Left cardiac atrium (tissue), 4 donors: Measurements from ENCODE around the gene ACLY. TPM values are rescaled to one million over a fixed set of nuclear protein-coding genes. Genes with fewer than 3 reads are reported as not detected.

Experiments
- ATAC-seq, 2 donors: fragments of 200-7000 bp; cut with Tn5 transposase; one replicate each; pipeline ENCODE4 v1.9.1; 2020; ENCODE audit warnings: mild to moderate bottlenecking in 2 of 2, moderate library complexity in 2 of 2
- DNase-seq: peaks from one replicate; pipeline ENCODE4 v3.0.0-alpha.2; 2020
- intact Hi-C, 2 donors: fragments of 100-400 bp; cut with DNase I; formaldehyde crosslinking; loops; one replicate each; pipeline versions ENCODE4 v1.14.1 to v1.15.1; 2022 to 2023
- total RNA-seq, 2 donors: library from RNA; stranded (reverse); fragmentation: NEBNext Ultra II Directional; extraction: Animal tissue kit (Norgen Biotek cat#: 25700); gene quantifications; one replicate each; pipeline ENCODE4 v1.2.1, GENCODE V29; 2021
- donor health status: DM: no; HTN: yes; CAD: no.
- donor health status: DM: no; HTN: yes; CAD: no; lungs with severe emphysema.
- donor health status: DM: yes; HTN: yes; CAD: no.
- donor health status: Dilated cardiomyopathy.

The ACLY gene
- total RNA-seq, 2 donors from 2014 or later, result 58.7 to 72.2 TPM

DNA sequence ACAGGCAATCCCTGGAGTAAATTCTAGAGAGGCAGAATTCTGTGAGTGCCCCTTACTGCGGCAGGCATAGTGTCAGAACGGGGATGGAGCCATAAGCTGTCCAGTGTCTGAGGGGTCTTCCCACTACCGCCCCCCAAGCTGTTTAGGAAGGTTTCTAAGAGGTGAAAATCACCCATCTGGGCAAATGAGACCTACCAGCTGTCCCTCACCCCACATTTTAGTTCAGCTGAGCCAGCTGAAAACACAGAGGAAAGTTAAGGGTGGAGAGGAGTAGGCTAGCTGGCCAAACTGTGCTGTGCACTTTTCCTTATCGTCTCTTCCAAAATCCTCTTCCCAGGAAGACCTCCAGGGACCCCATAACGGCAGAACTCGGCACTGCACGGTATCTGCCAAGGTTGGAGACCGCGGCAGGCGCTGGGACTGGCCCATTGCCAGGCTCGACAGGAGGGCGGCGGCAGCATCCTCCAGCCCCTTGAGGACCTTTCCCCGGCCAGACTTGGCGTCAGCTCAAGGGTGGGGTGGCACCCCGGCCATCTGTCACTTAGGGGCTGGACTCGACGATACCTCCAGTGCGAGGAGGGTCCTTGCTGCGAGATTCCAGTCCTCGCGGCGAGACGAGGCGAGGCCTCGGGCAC, 955 bp downstream of the ACLY start:
- ATAC-seq (peak; percentile 16 to 32), DNase-seq (peak; percentile 78)
- intact Hi-C loops, result no loop called here

- ATAC-seq (no peak), DNase-seq (no peak)
- intact Hi-C loops, result no loop called here
These were observed 1.6 kb downstream of the ACLY start for GRCh38 chr17:41917192-41917591.

- ATAC-seq (no peak), DNase-seq (no peak)
- intact Hi-C loops, result no loop called here
These were observed 3.2 kb downstream of the ACLY start for GRCh38 chr17:41915566-41915965.

DNA sequence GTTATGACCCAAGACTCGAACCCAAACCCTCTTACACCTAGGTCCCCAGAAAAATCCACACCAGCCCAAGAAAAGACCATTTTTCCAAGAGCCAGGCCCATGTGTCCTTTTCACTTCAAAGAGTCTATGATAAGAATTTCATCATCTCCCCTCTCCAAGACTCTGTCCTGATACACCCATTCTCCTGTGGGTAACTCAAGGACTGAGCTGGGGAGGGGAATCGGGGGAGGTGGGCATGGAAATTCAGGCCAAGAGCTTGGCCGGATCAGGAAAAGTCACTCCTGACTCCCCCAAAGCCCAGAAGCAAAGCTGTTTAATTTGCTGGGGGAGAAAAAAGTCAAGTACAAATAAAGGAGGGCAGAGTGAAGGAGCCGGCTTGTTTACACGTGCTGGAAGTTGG, 3.7 kb downstream of the ACLY start:
- no peak for ATAC-seq
- no peak for DNase-seq
- intact Hi-C loops, result no loop called here

GRCh38 chr17:41914358-41914766, 4.4 kb downstream of the ACLY start:
- DNase-seq (no peak), ATAC-seq (no peak)
- intact Hi-C loops, result no loop called here

DNA sequence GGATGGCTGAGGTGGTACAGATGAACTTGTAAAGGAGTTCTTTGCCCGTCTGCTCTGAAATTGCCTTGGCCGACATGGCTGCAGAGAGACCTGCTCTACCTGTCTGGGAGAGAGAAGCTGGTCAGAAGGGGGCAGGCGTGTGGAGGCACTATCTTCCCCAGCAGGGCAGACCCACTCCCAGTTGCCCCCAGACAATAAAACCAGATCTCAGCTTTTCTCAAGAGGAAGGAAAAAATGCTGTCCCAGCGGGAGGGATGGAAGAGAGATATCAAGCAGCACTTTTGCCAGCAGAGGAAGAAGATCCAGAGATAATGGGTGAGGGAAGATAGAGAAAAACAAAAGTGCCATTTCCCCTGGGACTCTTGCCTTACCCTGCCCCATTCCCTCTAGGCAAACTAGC, 5.0 kb downstream of the ACLY start:
- no peak for ATAC-seq
- intact Hi-C loops, result no loop called here
- no peak for DNase-seq

- DNase-seq, result no peak
- intact Hi-C loops, result no loop called here
- ATAC-seq, result no peak
These were observed 5.8 kb downstream of the ACLY start for GRCh38 chr17:41912925-41913324.

GRCh38 chr17:41910701-41911391, 7.9 kb downstream of the ACLY start:
- no peak for DNase-seq
- ATAC-seq, result no peak
- intact Hi-C loops, result no loop called here

GRCh38 chr17:41909088-41909487, 9.7 kb downstream of the ACLY start:
- intact Hi-C loops, result no loop called here
- no peak for DNase-seq
- no peak for ATAC-seq

- DNase-seq, result no peak
- intact Hi-C loops, result no loop called here
- no peak for ATAC-seq
These were observed 10.9 kb downstream of the ACLY start for GRCh38 chr17:41907633-41908539.

DNA sequence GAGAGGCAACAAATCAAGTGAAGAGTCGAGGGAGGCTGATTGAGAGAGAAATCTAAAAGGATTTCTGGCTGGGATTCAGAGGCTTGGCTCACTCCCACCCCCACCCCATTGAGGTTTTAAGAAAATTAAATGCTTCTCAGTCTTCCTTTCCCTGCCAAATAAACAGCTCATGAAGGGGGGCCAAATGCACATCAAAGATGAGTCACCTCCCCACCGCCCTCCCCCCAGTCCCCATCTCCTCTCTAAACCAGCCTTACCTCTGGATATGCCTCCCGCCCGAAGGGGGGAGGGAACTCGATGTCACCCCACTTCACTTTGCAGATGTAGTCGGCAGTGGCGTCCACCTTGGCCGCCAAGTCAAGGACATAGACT, 11.6 kb downstream of the ACLY start:
- ATAC-seq, result no peak
- intact Hi-C loops, result no loop called here

GRCh38 chr17:41906465-41907184, 12.1 kb downstream of the ACLY start:
- DNase-seq (no peak), ATAC-seq (peak; percentile 13 to 25)
- intact Hi-C loops, result no loop called here

More for the DNA sequence above, 11.6 kb downstream of the ACLY start:
- no peak for DNase-seq

GRCh38 chr17:41905172-41905571, 13.6 kb downstream of the ACLY start:
- intact Hi-C loops, result no loop called here
- ATAC-seq (no peak), DNase-seq (no peak)

GRCh38 chr17:41904242-41904841, 14.4 kb downstream of the ACLY start:
- intact Hi-C loops, result no loop called here
- no peak for DNase-seq
- ATAC-seq, result no peak

- DNase-seq (no peak), ATAC-seq (no peak)
- intact Hi-C loops, result no loop called here
These were observed 17.1 kb downstream of the ACLY start for GRCh38 chr17:41901646-41902045.

- intact Hi-C loops, result no loop called here
- DNase-seq (no peak), ATAC-seq (no peak)
These were observed 22.0 kb downstream of the ACLY start for GRCh38 chr17:41896726-41897125.

- ATAC-seq (peak; percentile 40 to 75), DNase-seq (peak; percentile 45)
- intact Hi-C loops, result no loop called here
These were observed 23.1 kb downstream of the ACLY start for GRCh38 chr17:41895617-41896016.

- DNase-seq (no peak), ATAC-seq (peak; percentile 38 to 48)
- intact Hi-C loops, result no loop called here
These were observed 23.9 kb downstream of the ACLY start for GRCh38 chr17:41894791-41895331.

DNA sequence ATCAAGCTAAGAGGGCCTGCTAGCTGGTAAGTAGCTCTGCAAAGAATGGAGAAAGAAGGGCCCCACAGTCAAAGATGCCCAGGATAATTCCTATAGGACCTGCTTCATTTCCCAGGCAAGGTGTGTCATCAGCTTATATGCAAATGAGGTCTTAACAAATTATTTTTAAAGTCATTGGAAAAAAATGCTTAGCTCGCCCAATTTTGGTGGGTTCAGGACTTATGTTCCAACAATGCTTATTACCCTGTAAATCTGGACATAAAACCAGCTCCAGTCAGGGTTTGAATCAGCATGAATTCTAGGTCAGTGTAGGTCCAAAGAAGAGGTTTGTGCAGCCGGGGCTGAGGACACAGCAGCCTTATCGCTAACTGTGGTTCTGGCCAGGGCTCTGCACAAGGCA, 25.4 kb downstream of the ACLY start:
- ATAC-seq (no peak), DNase-seq (no peak)
- intact Hi-C loops, result no loop called here
